ENCODE data around the gene RET. TPM values are rescaled to one million over a fixed set of nuclear protein-coding genes. Genes with fewer than 3 reads are reported as not detected.

Gene RET
- polyA plus RNA-seq, 4 donors = 2.4 to 29.4 (median 22.5) TPM

DNA sequence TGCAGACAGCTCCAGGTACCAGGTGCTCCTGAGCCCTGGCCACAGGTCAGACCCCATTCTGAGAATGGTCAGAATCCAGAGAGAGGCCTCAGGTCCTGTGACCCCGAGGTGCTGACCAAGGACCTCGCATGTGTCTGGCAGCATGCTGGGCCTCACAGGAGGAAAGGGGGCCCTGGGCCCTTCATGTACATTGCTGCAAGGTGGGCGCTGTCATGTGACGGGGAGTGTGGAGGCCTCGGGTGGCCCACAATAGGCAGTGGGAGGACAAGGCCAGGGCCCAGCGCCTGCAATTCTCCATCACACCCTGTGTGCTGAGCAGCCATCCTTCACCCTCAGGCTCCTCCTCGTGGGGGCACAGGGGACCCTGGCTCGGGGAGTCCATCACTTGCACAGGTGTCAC, 15.5 kb upstream of the RET start:
- no peak for DNase-seq (ENCODE audit: low read depth in 4 of 4, low spot score in 3 of 4)

DNA sequence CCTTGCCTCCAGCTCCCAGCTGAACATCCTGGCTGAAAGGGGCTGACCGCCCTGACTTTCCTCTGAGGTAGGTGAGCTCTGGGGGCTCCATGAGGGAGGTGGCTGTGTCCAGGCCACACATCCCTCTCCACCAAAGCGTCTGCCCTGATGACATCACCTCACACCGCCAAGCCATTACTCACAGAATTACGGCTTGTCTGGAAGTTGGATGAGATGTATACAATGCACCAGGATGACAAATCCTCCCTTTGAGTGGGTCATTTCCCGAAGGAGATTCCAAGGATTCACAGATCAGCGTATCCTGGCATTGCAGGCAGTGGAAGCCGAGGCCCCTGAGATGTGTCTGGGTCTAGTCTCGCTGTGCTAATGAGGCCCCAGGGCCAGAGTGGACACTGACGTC, 15.1 kb upstream of the RET start:
- DNase-seq (ENCODE audit: low read depth in 4 of 4, low spot score in 3 of 4) = no peak

DNA sequence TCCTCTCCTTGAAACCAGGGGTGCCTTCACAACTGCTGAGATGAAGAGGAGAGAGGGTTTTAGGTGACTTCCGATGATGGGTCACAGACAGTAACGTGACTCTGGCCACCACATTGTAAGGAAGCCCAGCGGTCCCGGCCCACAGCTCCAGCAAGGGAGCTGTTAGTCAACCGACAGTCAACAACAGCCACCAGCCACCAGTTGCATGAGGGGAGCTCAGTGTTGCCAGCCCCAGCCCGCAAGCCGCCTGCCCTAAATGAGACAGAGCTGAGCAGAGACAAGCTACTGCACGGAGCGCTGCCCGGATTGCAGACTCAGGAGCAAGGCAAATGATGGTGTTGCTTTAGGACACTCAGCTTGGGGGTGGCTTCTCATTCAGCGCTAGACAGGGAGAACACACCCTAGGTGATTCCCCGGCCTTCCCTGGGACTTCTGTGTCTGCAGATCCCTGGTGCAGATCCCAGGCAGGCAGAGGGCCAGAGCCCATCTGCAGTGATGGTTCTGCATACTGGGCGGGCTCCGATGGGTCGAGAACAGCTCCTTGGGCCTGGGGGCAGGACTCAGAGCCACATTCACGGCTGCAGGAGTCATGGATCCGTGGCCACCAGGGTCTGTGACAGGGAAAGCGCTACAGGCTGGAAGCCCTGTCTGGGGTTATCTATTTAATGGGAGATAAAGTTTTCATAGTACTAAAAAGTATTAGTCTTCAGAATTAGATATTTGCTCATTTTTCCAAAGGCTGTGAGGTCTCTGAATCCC, 14.3 kb upstream of the RET start:
- no peak for DNase-seq (ENCODE audit: low read depth in 4 of 4, low spot score in 3 of 4)

DNA sequence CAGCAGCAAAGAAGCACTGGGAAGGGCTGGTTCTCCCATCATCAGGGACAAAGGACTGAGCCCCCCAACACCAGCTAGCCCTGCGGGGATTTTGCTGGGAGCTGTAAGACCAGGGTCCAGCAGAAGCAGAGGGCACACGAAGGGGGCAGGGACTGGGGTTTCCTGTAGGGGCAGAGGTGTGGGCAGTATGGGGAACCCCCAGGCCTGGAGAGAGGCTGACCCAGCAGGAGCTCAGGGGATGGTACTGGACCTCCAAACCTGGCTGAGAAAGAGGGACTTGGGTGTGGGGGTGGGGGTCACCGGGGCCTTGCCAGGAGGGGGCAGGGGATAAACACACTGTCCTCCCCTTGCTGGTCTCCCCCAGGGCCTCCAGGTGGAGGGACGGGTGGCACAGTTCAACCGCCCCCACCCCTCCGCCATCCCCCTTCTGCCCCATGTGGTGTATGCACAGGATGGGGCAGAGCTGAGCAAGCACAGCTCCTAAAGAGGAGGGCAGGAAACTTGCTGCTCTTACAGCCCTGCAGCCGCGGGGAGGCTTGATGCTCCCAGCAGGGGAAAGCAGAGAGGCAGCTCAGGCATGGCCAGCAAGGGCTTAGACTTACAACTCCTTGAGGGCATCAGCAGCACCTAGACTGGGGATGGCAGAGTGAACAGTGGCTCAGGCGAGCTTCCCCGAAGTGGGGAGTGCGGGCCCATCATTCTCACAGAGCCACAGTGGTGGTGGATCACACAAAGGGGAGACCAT, 12.4 kb upstream of the RET start:
- no peak for DNase-seq (ENCODE audit: low read depth in 4 of 4, low spot score in 3 of 4)

DNA sequence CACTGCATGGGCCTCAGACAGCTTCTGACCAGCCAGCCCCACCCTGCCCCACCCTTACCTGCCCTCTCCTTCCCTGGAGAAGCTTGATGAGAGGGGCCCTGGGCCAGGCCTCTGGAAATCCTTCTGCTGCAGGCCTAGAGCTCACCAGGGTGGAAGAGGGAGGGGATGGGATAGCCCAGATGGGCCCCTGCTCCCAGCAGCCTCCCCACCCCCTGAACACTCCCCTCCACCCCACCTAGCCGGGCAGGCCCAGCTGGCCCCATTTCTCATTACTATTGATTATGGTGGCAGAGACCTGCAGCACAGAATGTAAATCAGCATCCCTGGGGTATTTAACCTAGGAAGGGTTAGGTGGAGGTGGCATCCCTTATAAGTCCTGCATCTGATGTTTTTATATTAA, 11.6 kb upstream of the RET start:
- DNase-seq (ENCODE audit: low read depth in 4 of 4, low spot score in 3 of 4) = no peak

DNA sequence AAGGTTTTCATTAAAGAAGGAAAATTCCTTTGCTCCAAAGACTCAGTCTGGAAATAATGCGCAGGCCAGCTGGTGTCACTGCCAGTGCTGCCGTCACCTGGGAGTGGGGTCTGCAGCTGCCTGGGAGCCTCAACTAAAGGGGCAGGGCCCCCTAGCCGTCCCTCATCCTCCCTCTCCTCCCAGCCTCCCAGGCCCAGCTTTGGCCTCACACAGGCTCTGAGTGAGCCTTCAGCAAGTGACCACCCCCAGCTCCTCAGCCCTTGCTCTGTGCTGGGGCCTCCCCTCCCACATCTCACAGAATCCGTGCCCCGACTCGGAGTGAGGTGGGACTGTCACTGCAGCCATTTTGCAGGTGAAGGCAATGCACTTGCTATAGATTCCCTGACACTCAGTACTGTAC, 11.1 kb upstream of the RET start:
- no peak for DNase-seq (ENCODE audit: low read depth in 4 of 4, low spot score in 3 of 4)

DNA sequence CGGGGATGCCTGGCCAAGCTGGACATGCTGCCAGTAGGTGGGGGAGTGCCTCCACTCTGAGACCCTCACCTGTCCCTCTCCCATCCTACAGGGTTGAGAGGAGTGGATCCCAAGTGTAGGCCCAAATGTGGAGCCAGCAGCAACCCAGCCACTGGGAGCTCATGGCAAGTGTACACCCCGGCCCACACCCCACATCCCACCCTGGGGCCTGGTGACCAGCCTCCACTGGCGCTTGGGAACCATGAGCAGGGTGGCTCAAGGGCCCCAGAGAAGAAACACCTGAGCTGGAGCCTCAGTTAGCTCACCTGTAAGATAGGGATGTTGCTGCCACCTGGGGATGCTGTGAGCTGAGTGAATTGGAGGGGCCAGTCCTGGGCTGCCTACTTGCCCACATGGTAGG, 10.4 kb upstream of the RET start:
- no peak for DNase-seq (ENCODE audit: low read depth in 4 of 4, low spot score in 3 of 4)

DNA sequence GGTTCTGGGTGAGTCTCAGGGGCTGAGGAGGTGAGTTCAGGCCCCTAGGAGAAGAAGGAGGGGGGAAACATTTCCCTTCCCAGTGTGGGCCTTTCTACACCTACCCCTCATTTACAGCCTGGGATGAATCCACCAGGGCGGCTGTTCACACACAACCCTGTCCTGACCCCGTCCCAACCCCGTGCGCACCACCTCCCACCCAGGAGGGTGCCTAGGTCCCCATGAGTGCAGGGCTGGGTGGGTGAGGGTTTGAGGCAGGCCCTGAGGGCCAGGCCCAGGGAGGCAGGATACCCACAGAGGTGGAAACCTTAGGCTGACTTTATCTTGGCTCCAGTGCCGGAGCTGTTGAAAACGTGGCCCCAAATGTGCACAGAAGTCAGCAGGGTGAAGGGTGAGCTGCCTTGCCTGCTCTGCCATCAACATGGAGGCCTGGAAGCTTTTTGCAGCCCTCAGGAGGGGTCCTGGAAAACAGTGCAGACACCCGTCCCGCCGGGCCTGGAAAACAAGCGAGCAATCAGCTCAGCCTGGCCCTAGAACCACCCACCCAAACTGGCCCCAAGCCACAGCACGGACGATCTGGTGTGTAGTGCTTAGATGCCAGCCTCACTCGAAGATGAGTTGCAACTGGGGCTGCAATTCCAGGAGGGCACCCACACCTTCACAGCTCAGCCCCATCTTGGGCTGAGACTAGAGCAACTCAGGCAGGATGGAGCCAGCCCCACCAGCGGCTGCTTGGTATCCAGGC, 9.3 kb upstream of the RET start:
- no peak for DNase-seq (ENCODE audit: low read depth in 4 of 4, low spot score in 3 of 4)

DNA sequence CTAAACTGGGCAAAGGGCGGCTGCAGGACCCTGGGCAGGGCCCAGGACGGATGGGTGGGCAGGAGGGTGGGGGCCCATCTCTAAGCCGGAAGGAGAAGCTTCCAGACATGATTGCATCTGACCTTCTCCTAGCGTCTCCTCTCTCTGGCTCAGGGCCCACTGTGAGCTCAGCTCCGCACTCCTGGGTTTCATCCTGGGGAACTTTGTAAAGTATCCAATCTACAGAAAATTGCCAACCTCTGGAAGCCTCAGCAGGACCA, 8.8 kb upstream of the RET start:
- DNase-seq (ENCODE audit: low read depth in 4 of 4, low spot score in 3 of 4) = no peak

DNA sequence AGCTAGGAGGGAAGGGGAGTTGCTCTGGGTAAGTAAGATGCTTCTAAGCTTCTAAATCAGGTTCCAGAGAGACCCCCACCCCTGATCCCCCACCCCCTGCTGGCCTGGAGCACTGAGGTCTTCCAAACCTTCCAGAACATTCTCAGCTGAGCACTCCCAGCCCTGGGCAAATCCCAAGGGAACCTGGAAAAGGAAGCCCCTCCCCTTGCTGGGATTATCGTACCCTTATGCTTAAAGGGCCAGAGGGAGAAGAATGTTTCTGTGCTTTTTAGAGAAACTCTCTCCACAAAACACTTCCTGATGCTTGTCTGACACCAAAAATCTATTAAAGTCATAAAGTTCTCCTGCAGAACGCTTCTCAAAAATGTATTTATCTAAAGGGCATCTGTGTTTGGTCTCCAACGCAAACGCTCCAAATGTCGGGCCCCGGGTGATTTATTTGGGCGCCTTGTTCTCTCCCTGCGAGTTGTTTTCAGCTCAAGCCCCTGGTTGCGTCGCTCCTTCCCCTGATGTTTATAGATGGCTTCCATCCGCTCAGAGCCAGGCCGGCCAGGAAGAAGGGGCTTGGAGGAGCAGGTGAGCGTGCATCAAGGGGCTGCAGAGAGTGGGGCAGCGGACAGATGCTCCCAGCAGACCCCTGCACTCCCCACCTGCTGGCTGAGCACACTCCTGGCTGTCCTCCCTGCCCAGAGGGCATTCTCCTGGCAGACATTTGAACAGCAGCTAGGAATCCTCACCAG, 8.2 kb upstream of the RET start:
- DNase-seq (ENCODE audit: low read depth in 4 of 4, low spot score in 3 of 4) = no peak

DNA sequence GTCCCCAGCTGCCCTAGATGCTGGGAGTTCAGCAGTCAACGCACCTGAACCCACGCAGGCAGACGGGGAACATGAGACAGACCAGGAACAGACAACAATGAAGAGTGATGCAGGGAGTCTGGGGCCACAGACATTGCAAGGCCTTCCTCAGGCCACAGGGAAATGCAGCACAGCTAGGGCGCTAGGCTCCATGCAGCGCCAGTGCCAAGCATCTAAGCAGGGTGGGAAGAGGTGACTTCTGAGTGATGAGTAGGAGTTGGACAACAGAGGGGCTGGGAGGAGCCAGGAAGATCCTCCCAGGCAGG, 7.7 kb upstream of the RET start:
- no peak for DNase-seq (ENCODE audit: low read depth in 4 of 4, low spot score in 3 of 4)

DNA sequence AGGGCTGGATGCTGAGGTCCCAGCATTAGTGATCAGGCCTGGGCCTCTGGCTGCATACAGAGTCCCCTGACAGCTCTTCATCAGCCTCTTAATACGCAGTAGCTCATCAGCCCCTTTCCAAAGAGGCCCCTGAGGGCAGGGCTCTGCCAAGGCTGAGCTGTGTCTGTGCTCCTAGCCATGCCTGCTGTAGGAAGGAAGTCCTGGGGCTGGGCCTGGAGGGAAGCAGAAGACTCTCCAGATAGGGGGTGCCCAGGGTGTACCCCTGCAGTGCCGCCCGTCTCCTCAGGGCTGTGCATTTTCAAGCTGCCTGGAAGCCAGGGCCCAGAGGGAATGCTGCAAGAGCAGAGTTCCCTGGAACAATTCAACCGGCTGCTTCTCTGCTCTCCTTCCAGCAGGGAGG, 7.3 kb upstream of the RET start:
- no peak for DNase-seq (ENCODE audit: low read depth in 4 of 4, low spot score in 3 of 4)

DNA sequence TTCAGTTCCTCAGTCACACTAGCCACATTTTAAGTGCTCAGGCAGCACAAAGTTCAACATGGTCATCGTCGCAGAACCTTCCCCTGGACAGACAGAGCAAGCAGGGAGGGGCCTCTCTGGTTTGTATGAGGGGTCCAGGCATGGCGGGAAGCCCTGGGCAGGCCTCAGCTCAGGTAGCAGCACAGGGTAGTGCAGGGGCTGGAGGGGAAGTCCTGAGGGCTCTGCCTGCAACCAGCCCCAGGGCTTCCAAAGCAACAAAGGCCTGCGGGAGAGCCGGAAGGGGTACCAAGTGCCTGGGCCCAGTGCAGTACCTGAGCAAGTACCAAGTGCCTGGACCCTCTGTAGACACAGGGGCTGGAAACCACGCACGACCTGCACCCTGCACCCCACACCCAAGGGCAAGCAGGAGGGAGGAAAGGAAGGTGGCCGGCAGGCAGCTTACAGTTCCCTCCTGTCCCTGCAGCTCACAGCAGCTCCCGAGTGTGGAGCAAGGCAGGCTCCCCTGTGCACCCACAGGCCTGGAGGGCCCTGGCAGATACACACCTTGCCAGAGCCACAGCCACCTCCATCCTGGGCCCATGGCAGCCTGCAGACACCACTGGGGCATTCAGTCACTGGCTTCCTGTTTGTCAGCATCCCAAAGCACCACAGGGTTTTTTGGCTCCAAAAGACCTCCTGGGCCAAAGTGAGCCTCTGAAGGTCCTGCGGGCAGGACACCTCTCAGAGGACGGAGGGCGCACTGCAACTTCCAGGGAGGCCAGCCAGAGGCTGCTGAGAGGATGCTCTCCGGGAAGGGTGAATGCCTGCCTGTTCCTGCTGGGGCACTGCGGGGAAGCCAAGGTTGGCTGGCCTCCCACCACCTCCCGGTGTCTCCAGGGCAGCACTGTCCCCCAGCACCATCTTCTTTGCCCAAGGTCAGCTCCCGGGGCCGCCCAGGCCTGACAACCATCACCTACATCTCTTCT, 6.5 kb upstream of the RET start:
- no peak for DNase-seq (ENCODE audit: low read depth in 4 of 4, low spot score in 3 of 4)

DNA sequence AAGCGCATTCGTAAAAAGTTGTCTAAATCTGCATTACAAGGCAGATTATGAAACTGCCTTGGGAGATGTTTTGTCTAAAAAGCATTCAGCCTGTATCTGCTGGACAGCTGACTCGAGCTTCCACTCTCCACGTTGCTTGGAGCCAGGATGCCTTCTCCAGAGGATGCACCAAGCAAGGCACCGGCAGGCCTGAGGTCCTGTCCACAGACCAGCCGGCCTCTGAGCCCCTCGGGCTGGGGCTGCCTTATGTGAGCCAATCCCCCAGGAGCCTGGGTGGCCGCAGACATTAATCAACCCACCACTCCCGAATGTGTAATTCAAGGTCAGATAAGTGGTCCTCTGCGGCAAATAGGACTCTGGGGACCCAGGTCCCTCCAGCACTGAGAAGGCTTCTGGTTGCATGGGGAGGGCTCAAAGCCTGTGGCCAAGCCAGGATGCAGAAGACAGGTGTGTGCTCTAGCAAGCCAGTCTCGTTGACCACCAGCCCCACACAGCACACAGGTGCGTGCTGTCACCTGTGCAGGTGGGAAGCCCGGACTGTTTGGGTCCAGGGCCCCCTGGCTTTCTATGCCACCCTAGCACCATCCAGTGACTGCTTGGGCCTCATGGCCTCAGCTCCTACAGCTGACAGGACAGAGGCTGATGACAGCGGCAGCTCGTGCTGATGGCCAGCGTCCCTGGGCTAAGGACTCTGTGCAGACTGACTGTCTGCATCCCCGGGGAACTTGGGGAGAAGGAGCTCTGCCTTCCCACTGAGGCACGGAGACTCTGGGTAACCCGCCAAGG, 4.8 kb upstream of the RET start:
- no peak for DNase-seq (ENCODE audit: low read depth in 4 of 4, low spot score in 3 of 4)

DNA sequence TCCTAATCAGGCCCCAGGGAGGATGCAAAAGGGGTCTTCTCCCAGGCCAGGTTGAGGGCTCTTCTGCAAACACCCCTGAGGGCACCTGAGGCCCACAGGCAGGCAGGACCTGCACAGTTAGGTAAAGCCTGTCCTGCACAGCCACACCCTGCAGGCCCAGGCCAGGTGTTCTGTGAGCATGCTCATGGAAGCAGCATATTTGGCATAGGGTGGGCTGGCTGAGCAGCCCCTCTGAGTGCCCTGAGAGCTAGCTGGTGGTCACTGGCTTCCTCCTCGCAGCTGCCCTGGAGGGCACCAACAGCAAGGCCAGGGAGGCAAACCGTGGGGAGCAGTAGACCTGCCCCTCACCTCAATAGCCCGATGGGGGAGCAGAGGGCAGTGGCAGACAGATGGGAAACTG, 3.7 kb upstream of the RET start:
- DNase-seq (ENCODE audit: low read depth in 4 of 4, low spot score in 3 of 4) = no peak

DNA sequence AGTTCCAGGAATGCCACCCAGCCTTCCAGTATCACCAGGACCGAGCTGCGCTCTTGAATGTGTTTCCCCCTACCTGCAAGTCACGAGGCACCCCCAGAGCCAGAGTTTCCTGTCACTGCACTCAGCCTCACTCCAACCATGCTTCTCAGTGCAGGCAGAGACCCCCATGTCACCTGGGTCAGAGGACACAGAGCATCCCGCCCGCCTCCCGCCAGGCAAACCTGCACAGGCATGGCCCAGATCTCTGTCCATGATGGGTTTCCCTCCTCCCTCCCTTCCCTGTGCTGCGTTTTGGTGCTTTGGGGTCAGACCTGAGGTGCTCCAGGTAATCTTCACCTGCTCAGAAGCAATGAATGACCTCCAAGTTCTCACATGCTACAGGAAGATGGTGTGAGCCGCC, 3.1 kb upstream of the RET start:
- DNase-seq (ENCODE audit: low read depth in 4 of 4, low spot score in 3 of 4) = no peak

DNA sequence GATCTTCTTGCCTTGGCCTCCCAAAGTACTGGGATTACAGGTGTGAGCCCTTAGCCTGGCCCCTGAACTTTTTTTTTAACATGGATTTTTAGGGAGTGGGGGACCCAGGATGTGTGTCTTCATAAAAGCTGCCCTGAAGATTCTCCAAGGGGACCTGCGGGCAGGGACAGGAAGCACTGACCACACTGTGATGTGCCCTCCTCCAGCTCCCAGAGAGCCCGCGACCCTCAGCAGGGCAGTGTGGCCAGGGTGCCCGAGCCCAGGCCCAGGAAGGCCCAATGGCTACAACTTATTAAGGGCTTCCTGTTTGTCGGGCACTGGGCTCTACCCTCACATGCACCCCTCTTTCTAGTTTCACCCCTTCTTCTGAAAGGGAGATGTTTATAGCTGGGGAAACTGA, 2.5 kb upstream of the RET start:
- DNase-seq (ENCODE audit: low read depth in 4 of 4, low spot score in 3 of 4) = no peak

DNA sequence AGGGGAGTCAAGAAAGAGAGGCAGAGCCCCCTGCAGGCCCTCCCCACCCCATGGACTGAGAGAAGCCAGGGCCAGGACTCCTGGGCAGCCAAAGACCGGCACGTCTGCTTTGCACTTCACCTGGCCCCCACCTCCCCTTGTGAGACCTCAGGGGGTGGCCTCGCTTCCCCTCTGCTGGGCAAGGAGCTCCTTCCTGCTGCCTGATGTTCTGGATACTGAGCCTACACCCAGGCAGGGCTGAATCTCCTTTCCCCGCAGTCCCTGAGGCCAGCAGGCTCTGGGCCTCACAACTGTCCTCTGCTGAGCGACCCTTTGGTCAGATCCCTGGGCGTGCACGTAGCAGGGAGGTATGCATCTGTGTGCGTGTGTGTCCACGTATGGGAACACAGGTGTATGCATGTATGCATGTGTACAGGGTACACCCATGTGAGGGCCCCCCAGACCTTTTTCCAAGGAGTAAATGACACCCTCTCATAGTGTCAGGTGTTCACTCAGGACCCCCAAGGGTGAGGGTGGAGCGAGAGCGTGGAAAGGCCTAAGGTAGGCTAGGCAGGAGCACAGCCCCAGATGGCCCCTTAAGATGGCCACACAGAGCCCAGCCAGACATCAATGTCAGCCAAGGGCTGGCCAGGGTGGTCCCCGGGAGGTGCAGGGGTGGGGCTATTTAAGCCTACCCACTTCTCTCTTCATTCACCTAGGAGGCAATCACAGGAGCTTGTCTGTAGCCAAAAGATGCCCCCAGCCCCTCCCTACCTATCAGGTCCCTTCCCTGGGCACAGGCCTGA, 1.9 kb upstream of the RET start:
- no peak for DNase-seq (ENCODE audit: low read depth in 4 of 4, low spot score in 3 of 4)

DNA sequence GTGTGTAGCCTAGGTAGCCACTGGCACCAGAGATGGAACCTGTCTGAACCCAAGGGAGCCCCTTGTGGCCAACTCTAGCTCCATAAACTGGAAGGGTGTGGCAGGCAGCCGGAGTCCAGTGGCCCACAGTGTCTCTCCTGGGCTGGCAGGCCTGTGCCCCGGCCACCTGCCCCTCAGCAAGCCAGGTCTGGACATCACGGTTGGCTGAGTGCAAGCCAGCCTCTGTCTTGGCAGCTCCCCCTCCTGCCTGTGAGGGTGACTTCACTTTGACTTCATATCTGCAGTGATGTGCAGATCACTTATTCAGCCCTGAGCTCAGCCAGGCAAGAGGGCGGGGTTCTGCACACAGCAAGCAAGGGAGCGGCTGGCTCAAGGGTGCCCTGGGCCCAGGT, 1.3 kb upstream of the RET start:
- no peak for DNase-seq (ENCODE audit: low read depth in 4 of 4, low spot score in 3 of 4)
